Mucosa of rectum (tissue), 2 donors: ENCODE measurements around the gene PDSS2.

Experiments used
- H3K27ac ChIP-seq, 2 donors: one replicate each; pipeline ENCODE4 v1.7.0; 2013; ENCODE audit warnings: inconsistent platforms in 2 of 2, low read depth in 2 of 2, low read length in 2 of 2
- H3K27me3 ChIP-seq, 2 donors: one replicate each; pipeline ENCODE4 v1.7.0; 2013; ENCODE audit warnings: low read length in 2 of 2; ENCODE audit not compliant: control insufficient read depth in 2 of 2, insufficient read depth in 2 of 2
- H3K36me3 ChIP-seq, 2 donors: one replicate each; pipeline ENCODE4 v1.7.0; 2013; ENCODE audit warnings: low read length in 2 of 2; ENCODE audit not compliant: control insufficient read depth in 2 of 2, insufficient read depth in 2 of 2
- H3K4me1 ChIP-seq, 2 donors: one replicate each; pipeline ENCODE4 v1.7.0; 2013; ENCODE audit warnings: low read length in 2 of 2, mild to moderate bottlenecking in 1 of 2; ENCODE audit not compliant: control insufficient read depth in 2 of 2, insufficient read depth in 2 of 2
- H3K4me3 ChIP-seq, 2 donors: one replicate each; pipeline ENCODE4 v1.7.0; 2013; ENCODE audit warnings: low read length in 2 of 2
- H3K9ac ChIP-seq, 2 donors: one replicate each; pipeline ENCODE4 v1.7.0; 2013; ENCODE audit warnings: low read length in 2 of 2, low read depth in 1 of 2, mild to moderate bottlenecking in 1 of 2
- H3K9me3 ChIP-seq, 2 donors: one replicate each; pipeline ENCODE4 v1.7.0; 2013; ENCODE audit warnings: low read length in 2 of 2; ENCODE audit not compliant: control insufficient read depth in 2 of 2
- donor health status: healthy.
- donor health status: Normal muscosa, but diverticular disease.

PDSS2 gene

DNA sequence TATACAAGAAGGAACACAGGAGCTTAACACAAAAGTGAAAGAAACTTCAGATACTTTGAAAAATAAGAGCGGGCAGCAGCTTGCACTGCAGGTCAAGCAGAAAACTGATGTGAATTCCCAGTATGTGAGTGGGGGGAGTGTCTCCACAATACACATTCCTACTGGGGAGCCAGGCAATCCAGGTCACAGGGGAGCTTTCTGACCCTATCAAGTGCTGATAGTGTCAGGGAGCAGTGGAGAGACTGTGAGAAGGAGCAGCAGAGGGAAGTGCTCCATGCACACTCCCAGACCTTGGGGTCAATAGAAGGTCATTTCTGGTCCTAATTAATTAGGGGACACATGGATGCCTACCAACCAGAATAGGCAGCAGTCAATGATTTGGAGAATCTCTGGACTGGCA is 59.4 kb downstream of the PDSS2 start:
- Histone ChIP-seq H3K27me3 (no peaks in the 10 kb centered on the region), H3K9me3 (no peaks in the 10 kb centered on the region), H3K4me3 (no peak overlapping the region), H3K36me3 (peaks cover 0 to 2% of the 10 kb centered on the region in 2 donors), H3K9ac (no peak overlapping the region), H3K4me1 (peaks cover 0 to 3% of the 10 kb centered on the region in 2 donors), H3K27ac (no peak overlapping the region)

DNA sequence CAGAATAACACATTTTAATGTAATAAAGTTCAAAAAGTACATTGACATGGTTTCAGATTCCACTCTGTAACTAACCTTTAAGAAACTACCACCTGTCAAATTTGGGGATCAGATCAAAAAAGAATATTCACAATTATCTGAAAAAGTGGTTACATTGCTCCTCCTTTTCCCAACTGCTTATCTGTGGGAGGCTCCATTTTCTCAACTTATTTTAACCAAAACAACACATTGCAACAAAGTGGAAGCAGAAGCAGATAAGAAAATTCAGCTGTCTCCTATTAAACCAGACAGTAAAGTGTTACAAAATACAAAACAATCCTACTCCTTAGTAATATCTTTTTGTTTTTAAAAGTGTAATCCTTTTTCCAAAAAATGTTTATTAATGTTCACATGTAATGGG is 61.4 kb downstream of the PDSS2 start:
- Histone ChIP-seq H3K4me3 (no peak overlapping the region), H3K9ac (no peak overlapping the region), H3K36me3 (no peaks in the 10 kb centered on the region), H3K9me3 (no peaks in the 10 kb centered on the region), H3K27ac (no peak overlapping the region), H3K4me1 (peaks cover 0 to 3% of the 10 kb centered on the region in 2 donors), H3K27me3 (no peaks in the 10 kb centered on the region)

DNA sequence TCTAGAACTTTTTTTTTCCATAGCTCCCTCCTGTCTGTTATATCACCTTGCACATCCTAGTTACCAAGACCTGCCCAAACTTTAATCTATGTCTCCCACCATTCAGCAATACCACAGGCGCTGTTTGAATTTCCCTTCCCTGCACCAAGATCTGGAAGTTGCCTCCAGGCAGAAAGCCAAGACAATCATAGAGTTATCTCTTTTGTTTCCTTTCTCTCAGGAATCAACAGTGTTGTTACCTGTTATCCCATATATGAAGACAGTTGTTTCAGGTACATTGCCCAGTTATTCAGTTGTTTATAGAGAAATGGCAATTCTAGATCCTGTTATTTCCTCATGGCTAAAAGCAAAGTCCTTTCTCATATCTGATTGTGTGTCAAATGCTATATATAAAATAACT is 63.2 kb downstream of the PDSS2 start:
- H3K36me3 ChIP-seq: no peaks in the 10 kb centered on the region
- H3K4me3 ChIP-seq: no peak overlapping the region
- no peaks in the 10 kb centered on the region for H3K9me3 ChIP-seq
- H3K4me1 ChIP-seq: peaks cover 0 to 3% of the 10 kb centered on the region in 2 donors
- no peak overlapping the region for H3K9ac ChIP-seq
- H3K27me3 ChIP-seq: no peaks in the 10 kb centered on the region
- no peak overlapping the region for H3K27ac ChIP-seq

DNA sequence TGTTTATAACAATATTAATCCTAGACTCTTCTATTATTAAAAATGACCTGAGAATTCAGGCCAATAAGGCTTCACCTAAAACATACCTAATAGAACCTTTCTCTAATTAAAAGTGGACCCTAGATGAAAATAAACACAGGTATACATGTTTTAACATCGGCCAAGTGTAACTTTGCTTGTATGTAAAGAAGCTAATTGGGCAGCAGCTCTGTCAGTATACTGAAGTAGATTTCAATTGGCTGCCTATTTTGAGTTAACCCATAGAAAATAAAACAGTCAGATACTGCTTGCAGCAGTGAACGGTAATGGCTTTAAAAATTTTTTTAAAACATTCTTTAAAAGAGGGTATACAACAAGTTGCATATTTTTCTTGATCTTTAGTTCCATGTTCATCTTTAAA is 67.3 kb downstream of the PDSS2 start:
- Histone ChIP-seq H3K36me3 (no peaks in the 10 kb centered on the region), H3K9ac (no peak overlapping the region), H3K27ac (no peak overlapping the region), H3K27me3 (no peaks in the 10 kb centered on the region), H3K4me1 (peaks cover 0 to 3% of the 10 kb centered on the region in 2 donors), H3K9me3 (no peaks in the 10 kb centered on the region), H3K4me3 (no peak overlapping the region)

DNA sequence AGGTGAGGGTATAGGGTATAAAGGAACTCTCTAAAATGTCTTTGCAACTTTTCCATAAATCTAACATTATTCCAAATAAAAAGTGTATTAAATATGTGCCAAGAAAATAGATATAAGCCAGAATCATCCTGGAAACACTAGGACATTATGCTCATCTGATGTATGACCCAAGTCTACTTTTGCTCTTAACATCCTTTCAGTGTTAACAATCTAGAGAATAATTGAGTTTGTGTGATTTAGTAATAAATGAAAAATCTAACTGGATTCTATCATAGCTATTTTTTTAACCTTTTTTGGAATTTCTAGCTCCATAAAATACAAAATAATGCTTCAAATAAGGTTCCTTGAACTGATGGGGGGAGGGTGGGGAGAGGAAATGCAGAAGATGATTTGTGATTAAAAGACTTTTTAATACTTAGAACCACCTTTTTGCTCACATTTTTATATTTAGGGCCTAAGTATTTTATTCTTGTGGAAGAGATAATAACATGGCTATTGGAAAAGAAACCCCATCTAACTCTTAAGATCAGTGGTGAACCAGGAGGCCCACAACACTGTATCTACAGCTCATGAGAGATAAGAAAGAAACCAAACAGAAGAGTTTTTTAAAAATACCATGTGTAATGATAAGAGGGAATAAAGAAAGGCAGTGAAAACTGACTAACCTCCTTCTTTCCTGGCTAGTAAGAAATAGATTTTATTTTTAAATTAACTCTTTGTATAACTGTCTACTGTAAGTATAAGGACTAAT is 68.5 kb downstream of the PDSS2 start:
- H3K9me3 ChIP-seq: no peaks in the 10 kb centered on the region
- H3K4me1 ChIP-seq: peaks cover 0 to 1% of the 10 kb centered on the region in 2 donors
- no peaks in the 10 kb centered on the region for H3K27me3 ChIP-seq

DNA sequence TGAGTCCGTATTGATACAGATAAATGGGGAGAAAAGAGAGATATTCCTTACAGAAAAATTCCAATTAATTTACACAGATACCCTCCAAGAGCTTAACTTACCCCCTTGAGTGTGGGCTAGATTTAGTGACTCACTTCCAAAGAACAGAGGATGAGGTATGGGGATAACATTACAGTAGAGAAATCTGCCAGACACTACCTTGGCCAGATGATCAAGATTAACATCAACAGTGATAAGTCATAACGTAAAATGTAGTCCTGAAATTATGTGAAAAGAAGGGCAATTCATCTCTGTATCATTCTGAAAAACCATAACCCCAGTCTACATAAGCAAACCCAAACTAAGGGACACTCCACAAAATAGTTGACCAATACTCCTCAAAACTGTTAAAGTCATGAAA is 69.3 kb downstream of the PDSS2 start:
- Histone ChIP-seq H3K9ac (no peak overlapping the region), H3K9me3 (no peaks in the 10 kb centered on the region), H3K27me3 (no peaks in the 10 kb centered on the region), H3K4me1 (no peaks in the 10 kb centered on the region), H3K4me3 (no peak overlapping the region), H3K27ac (no peak overlapping the region), H3K36me3 (no peaks in the 10 kb centered on the region)

More for the DNA sequence above, 68.5 kb downstream of the PDSS2 start:
- Histone ChIP-seq H3K27ac (no peak overlapping the region), H3K36me3 (no peaks in the 10 kb centered on the region), H3K9ac (no peak overlapping the region), H3K4me3 (no peak overlapping the region)

DNA sequence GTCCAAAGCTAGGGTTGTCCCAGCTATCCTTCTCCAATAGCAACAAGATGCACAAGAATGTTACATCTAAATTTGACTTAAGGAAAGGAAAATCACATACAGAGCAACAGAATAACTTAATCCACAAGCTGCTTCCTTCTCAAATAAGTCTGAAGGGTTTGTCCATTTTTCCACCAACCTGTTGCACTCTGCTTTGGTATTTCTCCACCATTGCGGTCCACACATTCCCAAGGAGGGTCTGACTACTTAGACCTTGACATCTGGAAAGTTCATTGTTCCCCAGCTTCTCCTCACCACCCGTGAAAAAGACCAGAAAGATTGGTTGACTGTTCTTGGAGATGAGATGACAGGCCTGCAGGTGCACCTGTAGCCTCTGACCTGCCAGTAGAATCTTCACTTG is 72.5 kb downstream of the PDSS2 start:
- Histone ChIP-seq H3K36me3 (no peaks in the 10 kb centered on the region), H3K9ac (no peak overlapping the region), H3K27me3 (no peaks in the 10 kb centered on the region), H3K4me3 (no peak overlapping the region), H3K9me3 (no peaks in the 10 kb centered on the region), H3K4me1 (no peaks in the 10 kb centered on the region), H3K27ac (no peak overlapping the region)

DNA sequence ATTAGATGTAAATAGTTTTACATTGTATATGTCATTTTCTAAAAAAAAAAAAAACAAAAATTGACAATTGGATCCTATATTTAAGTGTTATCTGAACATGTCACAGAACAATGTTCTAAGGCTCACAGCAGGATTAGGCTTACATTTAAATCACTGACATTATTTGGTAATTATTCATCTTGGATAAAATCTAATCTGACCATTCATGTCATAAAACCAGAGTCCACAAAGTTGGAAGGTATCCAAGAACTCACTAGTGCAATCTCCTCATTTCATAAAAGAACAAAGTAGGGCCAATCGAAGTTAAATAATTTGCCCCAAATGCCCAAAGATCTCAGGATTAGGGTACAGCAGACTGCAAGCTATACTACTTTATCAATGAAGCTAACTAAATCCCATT is 73.0 kb downstream of the PDSS2 start:
- Histone ChIP-seq H3K4me1 (no peaks in the 10 kb centered on the region), H3K27ac (no peak overlapping the region)

DNA sequence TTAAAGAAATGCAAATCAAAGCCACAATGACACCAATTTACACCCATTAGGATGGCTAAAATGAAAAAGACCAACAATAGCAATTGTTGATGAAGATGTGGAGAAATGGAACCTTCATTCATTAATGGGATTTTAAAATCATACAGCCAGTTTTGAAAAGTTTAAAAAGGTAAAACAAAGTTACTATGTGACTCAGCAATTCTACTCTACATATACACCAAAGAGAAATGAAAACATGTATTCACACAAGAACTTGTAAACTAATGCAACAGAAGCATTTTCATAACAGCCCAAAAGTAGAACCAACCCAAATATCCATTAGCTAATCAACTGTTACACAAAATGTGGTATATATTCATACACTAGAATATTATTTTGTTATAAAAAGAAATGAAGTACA is 75.7 kb downstream of the PDSS2 start:
- H3K9me3 ChIP-seq: no peaks in the 10 kb centered on the region
- H3K27ac ChIP-seq: no peak overlapping the region
- no peak overlapping the region for H3K9ac ChIP-seq
- no peaks in the 10 kb centered on the region for H3K4me1 ChIP-seq
- H3K36me3 ChIP-seq: no peaks in the 10 kb centered on the region
- H3K4me3 ChIP-seq: no peak overlapping the region
- H3K27me3 ChIP-seq: no peaks in the 10 kb centered on the region

More for the DNA sequence above, 73.0 kb downstream of the PDSS2 start:
- H3K9ac ChIP-seq: no peak overlapping the region
- no peak overlapping the region for H3K4me3 ChIP-seq
- H3K27me3 ChIP-seq: no peaks in the 10 kb centered on the region
- no peaks in the 10 kb centered on the region for H3K36me3 ChIP-seq
- H3K9me3 ChIP-seq: no peaks in the 10 kb centered on the region

DNA sequence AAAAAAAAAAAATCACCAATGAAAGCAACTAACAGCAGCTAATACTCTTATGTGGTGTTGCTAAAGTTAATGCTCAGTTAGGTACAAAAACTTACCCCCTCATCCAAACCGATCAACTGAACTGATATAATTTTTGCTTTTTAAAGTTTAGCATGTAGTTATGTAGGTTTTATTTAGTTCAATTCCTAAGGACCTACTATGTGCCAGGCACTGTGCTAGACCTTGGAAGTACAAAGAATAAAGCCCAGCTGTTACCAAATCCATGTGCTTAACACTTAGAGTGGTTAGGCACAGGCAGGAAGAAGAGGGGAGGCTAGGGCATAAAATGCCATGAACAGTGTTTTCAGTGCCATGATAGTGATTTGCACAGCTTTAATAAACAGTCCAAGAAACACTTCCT is 85.1 kb downstream of the PDSS2 start:
- H3K4me1 ChIP-seq: no peaks in the 10 kb centered on the region
- H3K36me3 ChIP-seq: no peaks in the 10 kb centered on the region
- no peak overlapping the region for H3K4me3 ChIP-seq
- H3K9me3 ChIP-seq: no peaks in the 10 kb centered on the region
- H3K27me3 ChIP-seq: no peaks in the 10 kb centered on the region
- no peak overlapping the region for H3K9ac ChIP-seq
- H3K27ac ChIP-seq: no peak overlapping the region
